ENCODE data around the gene VWA5B2.

VWA5B2 gene

GRCh38 chr3:184282941-184283340, 53.6 kb downstream of the VWA5B2 start:
- DNase-seq: no peak

DNA sequence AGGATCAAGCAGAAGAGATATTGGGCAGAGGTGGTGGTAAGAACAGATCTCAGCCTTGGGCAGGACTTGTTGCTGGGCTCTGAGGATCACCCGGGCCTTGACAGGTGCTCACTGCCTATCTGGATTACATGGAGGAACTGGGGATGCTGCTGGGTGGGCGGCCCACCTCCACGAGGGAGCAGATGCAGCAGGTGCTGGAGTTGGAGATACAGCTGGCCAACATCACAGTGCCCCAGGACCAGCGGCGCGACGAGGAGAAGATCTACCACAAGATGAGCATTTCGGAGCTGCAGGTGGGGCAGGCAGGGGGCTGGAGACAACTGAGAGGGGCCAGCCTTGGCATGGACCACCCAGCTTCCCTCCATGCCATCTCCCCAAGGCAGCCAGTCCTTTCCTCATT, 54.3 kb downstream of the VWA5B2 start:
- no peak for DNase-seq

GRCh38 chr3:184284696-184285095, 55.3 kb downstream of the VWA5B2 start:
- DNase-seq: peak; percentile 90

DNA sequence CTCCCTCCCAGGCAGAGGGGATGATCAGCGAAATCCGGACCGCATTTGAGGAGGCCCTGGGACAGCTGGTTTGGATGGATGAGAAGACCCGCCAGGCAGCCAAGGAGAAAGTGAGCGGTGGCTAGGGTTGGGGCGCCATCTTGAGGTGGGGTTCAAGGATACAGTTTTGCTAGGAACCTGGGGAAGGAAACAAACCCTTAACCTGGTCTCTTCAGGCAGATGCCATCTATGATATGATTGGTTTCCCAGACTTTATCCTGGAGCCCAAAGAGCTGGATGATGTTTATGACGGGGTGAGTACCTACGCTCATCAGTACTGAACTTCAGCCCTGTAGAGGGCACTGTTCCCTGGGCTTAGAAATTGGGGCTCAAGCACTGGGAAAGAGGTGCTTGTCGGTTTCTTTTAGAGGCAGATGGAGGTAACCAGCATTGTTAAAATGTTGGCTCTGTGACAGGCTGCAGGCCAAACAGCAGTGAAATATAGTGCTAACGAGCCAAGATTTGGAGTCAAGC, 60.1 kb downstream of the VWA5B2 start:
- peak; percentile 84 for DNase-seq

- no peak for DNase-seq
Measured at GRCh38 chr3:184290331-184290730, 60.9 kb downstream of the VWA5B2 start.

DNA sequence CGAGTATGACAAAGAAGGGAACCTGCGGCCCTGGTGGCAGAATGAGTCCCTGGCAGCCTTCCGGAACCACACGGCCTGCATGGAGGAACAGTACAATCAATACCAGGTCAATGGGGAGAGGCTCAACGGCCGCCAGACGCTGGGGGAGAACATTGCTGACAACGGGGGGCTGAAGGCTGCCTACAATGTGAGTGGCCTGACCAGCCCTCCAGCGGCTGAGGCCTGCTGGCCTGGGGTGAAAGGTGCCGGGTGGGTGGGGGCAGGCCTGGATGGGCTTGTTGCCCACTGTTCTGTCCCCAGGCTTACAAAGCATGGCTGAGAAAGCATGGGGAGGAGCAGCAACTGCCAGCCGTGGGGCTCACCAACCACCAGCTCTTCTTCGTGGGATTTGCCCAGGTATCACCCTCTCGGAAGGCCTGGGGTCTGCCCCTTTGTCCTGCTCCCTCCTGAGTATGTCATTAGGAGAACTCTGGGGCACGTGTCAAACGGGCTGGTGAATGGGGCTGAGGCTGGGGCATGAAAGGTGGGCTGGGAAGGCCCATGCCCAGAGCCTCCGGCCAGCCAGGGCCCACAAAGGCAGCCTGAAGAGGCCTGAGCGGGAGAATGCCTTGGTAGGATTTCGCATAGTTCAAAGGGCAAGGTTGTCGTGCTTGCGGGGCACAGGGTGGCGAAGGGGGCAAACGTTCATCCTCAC, 61.8 kb downstream of the VWA5B2 start:
- DNase-seq: no peak
